GM12878 (cell line): ENCODE results near the gene CYB5RL. TPM values are rescaled to one million over a fixed set of nuclear protein-coding genes. Genes with fewer than 3 reads are reported as not detected.

ENCODE experiments used
- ATAC-seq: fragments of 200-7000 bp; cut with Tn5 transposase; 3 replicates; pipeline ENCODE4 v1.9.1; 2020; ENCODE audit warnings: mild to moderate bottlenecking, moderate library complexity
- BruUV-seq: library from RNA; stranded (reverse); fragments of 400-500 nt; replicated peaks from 2 replicates; lab custom pipeline; 2021; lab: Mats Ljungman, UMichigan
- CTCF ChIA-PET: fragments of 300-600 bp; sonication (Branson Sonifier 250); formaldehyde crosslinking; extraction: SDS; loops from one replicate; lab custom pipeline; 2021; ENCODE audit warnings: inconsistent platforms; lab: Yijun Ruan, JAX
- POLR2A ChIA-PET: fragments of 350-600 bp; formaldehyde crosslinking; extraction: SDS; loops from one replicate; lab custom pipeline; 2021; ENCODE audit warnings: inconsistent platforms; lab: Charles Lee
- RAD21 ChIA-PET: fragments of 300-600 bp; sonication (Branson Sonifier 250); formaldehyde crosslinking; loops from one replicate; lab custom pipeline; 2023; ENCODE audit warnings: antibody characterized with exemption; ENCODE audit not compliant: unreplicated experiment; lab: Charles Lee
- SMC1A ChIA-PET: fragments of 300-600 bp; sonication (Branson Sonifier 250); formaldehyde crosslinking; loops from one replicate; lab custom pipeline; 2023; ENCODE audit not compliant: unreplicated experiment, uncharacterized antibody; lab: Charles Lee
- DNase-seq: peaks from one replicate; pipeline ENCODE4 v3.0.0-alpha.2; 2011; ENCODE audit warnings: low read depth, low spot score
- FAIRE-seq: peaks from 3 replicates; lab custom pipeline; 2011; peaks lifted over from hg19 to GRCh38; lab: Jason Lieb, UNC
- H2AFZ ChIP-seq: 2 replicates; pipeline ENCODE4 v1.6.0; 2011; ENCODE audit warnings: low read depth, low read length, control low read depth; ENCODE audit not compliant: control insufficient read depth
- H3K27ac ChIP-seq: 2 replicates; pipeline ENCODE4 v1.5.1; 2011; ENCODE audit warnings: control low read depth; ENCODE audit not compliant: control insufficient read depth, insufficient read depth
- H3K27me3 ChIP-seq, 2 experiments: replicated peaks in 1 of 2; 2 replicates each; pipeline versions ENCODE4 v1.6.0 to v1.6.1; 2011; ENCODE audit warnings: low read length in 1 of 2; ENCODE audit not compliant: control insufficient read depth in 2 of 2, insufficient read depth in 2 of 2
- H3K36me3 ChIP-seq, 2 experiments: 2 replicates each; pipeline ENCODE4 v1.5.1; 2011; ENCODE audit warnings: low read length in 1 of 2; ENCODE audit not compliant: control insufficient read depth in 2 of 2, insufficient read depth in 2 of 2
- H3K4me1 ChIP-seq: 2 replicates; pipeline ENCODE4 v1.6.1; 2011; ENCODE audit warnings: mild to moderate bottlenecking, low read length, moderate library complexity, mixed read lengths; ENCODE audit not compliant: control insufficient read depth, insufficient read depth
- H3K4me2 ChIP-seq: 2 replicates; pipeline ENCODE4 v1.6.0; 2011; ENCODE audit warnings: control low read depth; ENCODE audit not compliant: control insufficient read depth, insufficient read depth
- H3K4me3 ChIP-seq: fragments of 200-600 bp; sonication (generic); 2 replicates; pipeline ENCODE4 v1.5.1; 2016
- H3K79me2 ChIP-seq: 2 replicates; pipeline ENCODE4 v1.6.0; 2011; ENCODE audit warnings: low read length; ENCODE audit not compliant: control insufficient read depth, insufficient read depth
- H3K9ac ChIP-seq: 2 replicates; pipeline ENCODE4 v1.8.0; 2011; ENCODE audit warnings: low read length, control low read depth, mixed read lengths; ENCODE audit not compliant: control insufficient read depth, insufficient read depth
- H3K9me3 ChIP-seq: replicated peaks from 3 replicates; pipeline ENCODE4 v1.5.1; 2011; ENCODE audit warnings: mild to moderate bottlenecking, low read length; ENCODE audit not compliant: control insufficient read depth, insufficient read depth
- H4K20me1 ChIP-seq: 2 replicates; pipeline ENCODE4 v1.6.0; 2011; ENCODE audit not compliant: control insufficient read depth, insufficient read depth
- EGR1 ChIP-seq, 2 experiments: IDR thresholded peaks; 1 replicate in 1 of 2; 2 replicates in 1 of 2; pipeline ENCODE4 v1.6.1; 2011 to 2012; ENCODE audit warnings: low read depth in 2 of 2, low read length in 2 of 2, borderline replicate concordance in 1 of 2, mild to moderate bottlenecking in 1 of 2, moderate library complexity in 1 of 2
- HDGF ChIP-seq: fragments of 450-650 bp; IDR thresholded peaks from 2 replicates; pipeline ENCODE4 v1.6.1; 2016; ENCODE audit warnings: antibody characterized with exemption
- KLF5 ChIP-seq: fragments of 450-650 bp; IDR thresholded peaks from 2 replicates; pipeline ENCODE4 v1.6.1; 2014; ENCODE audit warnings: mild to moderate bottlenecking; ENCODE audit not compliant: partially characterized antibody
- NBN ChIP-seq: fragments of 450-650 bp; IDR thresholded peaks from 2 replicates; pipeline ENCODE4 v1.6.1; 2016
- NFYA ChIP-seq: IDR thresholded peaks from 2 replicates; pipeline ENCODE4 v1.6.1; 2011; ENCODE audit warnings: low read depth, mild to moderate bottlenecking, low read length, improper control_type of control experiment, borderline replicate concordance
- NKRF ChIP-seq: fragments of 450-650 bp; conservative IDR thresholded peaks from 2 replicates; pipeline ENCODE4 v1.6.1; 2017; ENCODE audit warnings: mild to moderate bottlenecking, moderate library complexity
- NR2C1 ChIP-seq: fragments of 450-650 bp; IDR thresholded peaks from 2 replicates; pipeline ENCODE4 v1.6.1; 2017; ENCODE audit warnings: antibody characterized with exemption, mild to moderate bottlenecking, moderate library complexity
- SMAD5 ChIP-seq: IDR thresholded peaks from 2 replicates; pipeline ENCODE4 v1.6.1; 2016; ENCODE audit warnings: antibody characterized with exemption, low read depth
- SREBF1 ChIP-seq: IDR thresholded peaks from 2 replicates; pipeline ENCODE4 v1.6.1; 2012; ENCODE audit warnings: mild to moderate bottlenecking, low read length
- TAF1 ChIP-seq: IDR thresholded peaks from 2 replicates; pipeline ENCODE4 v1.6.1; 2011; ENCODE audit warnings: mild to moderate bottlenecking, low read depth, low read length, borderline replicate concordance
- TCF3 ChIP-seq: IDR thresholded peaks from 2 replicates; pipeline ENCODE4 v1.6.1; 2012; ENCODE audit warnings: low read depth, mild to moderate bottlenecking, low read length, borderline replicate concordance; ENCODE audit not compliant: insufficient read depth
- ZNF24 ChIP-seq: fragments of 450-650 bp; IDR thresholded peaks from 2 replicates; pipeline ENCODE4 v1.6.1; 2017; ENCODE audit warnings: antibody characterized with exemption, mild to moderate bottlenecking
- ZNF384 ChIP-seq: IDR thresholded peaks from 2 replicates; pipeline ENCODE4 v1.6.1; 2012; ENCODE audit warnings: low read depth, mild to moderate bottlenecking, low read length, improper control_type of control experiment, borderline replicate concordance
- WGBS: methylation state at CpG from one replicate; pipeline ENCODE4 v1.1.6; 2016; ENCODE audit warnings: low lambda C conversion rate; ENCODE audit not compliant: insufficient replicate concordance, insufficient coverage; ENCODE audit errors: missing lambda C conversion rate; 5-methylcytosine and 5-hydroxymethylcytosine counted together
- in situ Hi-C: fragments of 300-500 bp; cut with MboI; formaldehyde crosslinking; loops from 9 replicates; pipeline ENCODE4 v1.14.3; 2018; ENCODE audit warnings: mixed read lengths
- intact Hi-C: fragments of 100-400 bp; cut with micrococcal nuclease; formaldehyde crosslinking; loops from one replicate; pipeline ENCODE4 v1.14.2; 2022; ENCODE audit not compliant: unreplicated experiment
- polyA plus RNA-seq, 11 experiments: library from polyadenylated mRNA; depleted of rRNA in 4 of 11; unstranded in 6 of 11; stranded (reverse) in 5 of 11; fragments of >200 nt; fragmentation: Nextera tagmentation in 4 of 11; fragmentation: Illumina TruSeq in 1 of 11; extraction: Ambion mirVana in 4 of 11; extraction: Trizol in 1 of 11; gene quantifications; 1 replicate in 1 of 11; 2 replicates in 10 of 11; pipeline versions ENCODE4 v1.2.1 to v1.2.3, GENCODE V29; 2011 to 2016; ENCODE audit warnings: inconsistent platforms in 2 of 11, missing spikeins in 2 of 11, low read depth in 1 of 11
- total RNA-seq, 4 experiments: library from RNA; depleted of rRNA in 3 of 4; stranded (reverse); fragments of >200 nt in 3 of 4; fragmentation: Illumina TruSeq in 1 of 4; extraction: Trizol in 1 of 4; gene quantifications; 2 replicates each; pipeline versions ENCODE4 v1.2.1 to v1.2.3, GENCODE V29; 2013 to 2021
- TF ChIP-seq, protein P1 (sequence below): fragments of 450-650 bp; IDR thresholded peaks from 2 replicates; pipeline ENCODE4 v1.6.1; 2018; ENCODE audit warnings: borderline replicate concordance, mild to moderate bottlenecking; ENCODE audit not compliant: partially characterized antibody
- TF ChIP-seq, protein P2 (sequence below): fragments of 450-650 bp; IDR thresholded peaks from 2 replicates; pipeline ENCODE4 v1.6.1; 2017; ENCODE audit warnings: low read depth, mild to moderate bottlenecking, moderate library complexity

The CYB5RL gene
- total and polyA plus RNA-seq, 10 of the 15 experiments (the other 5 are each of a cell fraction or from before 2014, with no cell fraction given): 3.1 to 8.7 (median 7.2) TPM

GRCh38 chr1:54204199-54204598, 4.4 kb upstream of the CYB5RL start:
- no peak overlapping the region for H3K4me2 ChIP-seq
- CTCF ChIA-PET: interaction anchor here (1.0 kb wide), 1 partner anchor 23 kb away, joined by 3 read pairs; no protein-coding TSS in a partner anchor
- POLR2A ChIA-PET: interaction anchor here (0.6 to 1.1 kb wide), 3 partner anchors 8 to 341 kb away, joined by 3 to 4 read pairs (median 4); no protein-coding TSS in a partner anchor
- no peaks in the 10 kb centered on the region for H3K27me3 ChIP-seq
- SMC1A ChIA-PET: no interaction called here
- no peaks in the 10 kb centered on the region for H4K20me1 ChIP-seq
- no peaks in the 10 kb centered on the region for H3K9me3 ChIP-seq
- intact Hi-C loops (loop anchor here (5.0 kb wide), 2 partner anchors 203 to 283 kb away; partner anchors contain the start of gene SSBP3), in situ Hi-C loops (no loop called here)
- BruUV-seq: no TSS peak
- H3K4me1 ChIP-seq: 0 out of 2 replicates have a peak, but pooled peaks cover 5% of the 10 kb centered on the region
- FAIRE-seq (no peak), DNase-seq (no peak), ATAC-seq (no peak)
- RAD21 ChIA-PET: no interaction called here
- H3K9ac ChIP-seq: no peak overlapping the region
- TF ChIP-seq NKRF: no peak
- TF ChIP-seq KLF5: no peak
- TF ChIP-seq HDGF: no peak
- TF ChIP-seq, protein P1, sequence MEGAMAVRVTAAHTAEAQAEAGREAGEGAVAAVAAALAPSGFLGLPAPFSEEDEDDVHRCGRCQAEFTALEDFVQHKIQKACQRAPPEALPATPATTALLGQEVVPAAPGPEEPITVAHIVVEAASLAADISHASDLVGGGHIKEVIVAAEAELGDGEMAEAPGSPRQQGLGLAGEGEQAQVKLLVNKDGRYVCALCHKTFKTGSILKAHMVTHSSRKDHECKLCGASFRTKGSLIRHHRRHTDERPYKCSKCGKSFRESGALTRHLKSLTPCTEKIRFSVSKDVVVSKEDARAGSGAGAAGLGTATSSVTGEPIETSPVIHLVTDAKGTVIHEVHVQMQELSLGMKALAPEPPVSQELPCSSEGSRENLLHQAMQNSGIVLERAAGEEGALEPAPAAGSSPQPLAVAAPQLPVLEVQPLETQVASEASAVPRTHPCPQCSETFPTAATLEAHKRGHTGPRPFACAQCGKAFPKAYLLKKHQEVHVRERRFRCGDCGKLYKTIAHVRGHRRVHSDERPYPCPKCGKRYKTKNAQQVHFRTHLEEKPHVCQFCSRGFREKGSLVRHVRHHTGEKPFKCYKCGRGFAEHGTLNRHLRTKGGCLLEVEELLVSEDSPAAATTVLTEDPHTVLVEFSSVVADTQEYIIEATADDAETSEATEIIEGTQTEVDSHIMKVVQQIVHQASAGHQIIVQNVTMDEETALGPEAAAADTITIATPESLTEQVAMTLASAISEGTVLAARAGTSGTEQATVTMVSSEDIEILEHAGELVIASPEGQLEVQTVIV: no peak
- TF ChIP-seq ZNF384: no peak
- TF ChIP-seq NR2C1: no peak
- no peak for TF ChIP-seq NFYA
- TF ChIP-seq, protein P2, sequence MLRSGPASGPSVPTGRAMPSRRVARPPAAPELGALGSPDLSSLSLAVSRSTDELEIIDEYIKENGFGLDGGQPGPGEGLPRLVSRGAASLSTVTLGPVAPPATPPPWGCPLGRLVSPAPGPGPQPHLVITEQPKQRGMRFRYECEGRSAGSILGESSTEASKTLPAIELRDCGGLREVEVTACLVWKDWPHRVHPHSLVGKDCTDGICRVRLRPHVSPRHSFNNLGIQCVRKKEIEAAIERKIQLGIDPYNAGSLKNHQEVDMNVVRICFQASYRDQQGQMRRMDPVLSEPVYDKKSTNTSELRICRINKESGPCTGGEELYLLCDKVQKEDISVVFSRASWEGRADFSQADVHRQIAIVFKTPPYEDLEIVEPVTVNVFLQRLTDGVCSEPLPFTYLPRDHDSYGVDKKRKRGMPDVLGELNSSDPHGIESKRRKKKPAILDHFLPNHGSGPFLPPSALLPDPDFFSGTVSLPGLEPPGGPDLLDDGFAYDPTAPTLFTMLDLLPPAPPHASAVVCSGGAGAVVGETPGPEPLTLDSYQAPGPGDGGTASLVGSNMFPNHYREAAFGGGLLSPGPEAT: no peak
- TF ChIP-seq SMAD5: no peak
- no peak for TF ChIP-seq SREBF1
- TF ChIP-seq EGR1 (IDR thresholded peaks at IDR 0.05; ENCODE audit: borderline replicate concordance in 1 of 2, low read depth in 2 of 2, low read length in 2 of 2): no peak
- TF ChIP-seq ZNF24: no peak
- no peak for TF ChIP-seq TAF1
- no peak for TF ChIP-seq TCF3
- no peak for TF ChIP-seq NBN
- peaks cover 3 to 10% of the 10 kb centered on the region in 2 experiments; a peak in 2 of 4 replicates for H3K36me3 ChIP-seq
- H2AFZ ChIP-seq: no peak overlapping the region
- no peak overlapping the region for H3K27ac ChIP-seq
- WGBS: 83% methylated on average over 6 of the region's 7 CpGs
- peaks cover 38% of the 10 kb centered on the region for H3K79me2 ChIP-seq
- H3K4me3 ChIP-seq: no peak overlapping the region
